ENCODE results near the gene RAB27A. TPM values are rescaled to one million over a fixed set of nuclear protein-coding genes. Genes with fewer than 3 reads are reported as not detected.

The RAB27A gene
- total RNA-seq, 4 donors from 2014 or later = 15.8 to 22.0 (median 19.8) TPM

- no peak for TF ChIP-seq POLR2A (IDR thresholded peaks at IDR 0.05; ENCODE audit: low read depth)
- no peak for TF ChIP-seq EP300 (IDR thresholded peaks at IDR 0.05)
- TF ChIP-seq CTCF (IDR thresholded peaks at IDR 0.05) = no peak
- TF ChIP-seq POLR2AphosphoS5 (IDR thresholded peaks at IDR 0.05) = no peak
- Histone ChIP-seq H3K4me1 (peaks cover 0 to 25% (median 17%) of the 10 kb centered on the region in 4 donors), H3K4me3 (no peak overlapping the region), H3K27ac (replicated peaks in 1 of 4) (no peak overlapping the region), H3K36me3 (peaks cover 0 to 3% (median 0%) of the 10 kb centered on the region in 4 donors), H3K9me3 (no peaks in the 10 kb centered on the region), H3K27me3 (no peaks in the 10 kb centered on the region)
- intact Hi-C loops (cut with DNase I) = no loop called here
- WGBS = 75% methylated on average over 7 of the region's 7 CpGs
- DNase-seq (ENCODE audit: extremely low spot score) = no peak
Measured at GRCh38 chr15:55247766-55248427, 41.7 kb downstream of the RAB27A start.

- no peak for DNase-seq (ENCODE audit: extremely low spot score)
- intact Hi-C loops (cut with DNase I) = no loop called here
- TF ChIP-seq POLR2A (IDR thresholded peaks at IDR 0.05; ENCODE audit: low read depth) (no peak), EP300 (IDR thresholded peaks at IDR 0.05) (no peak), CTCF (IDR thresholded peaks at IDR 0.05) (no peak), POLR2AphosphoS5 (IDR thresholded peaks at IDR 0.05) (no peak)
- no peaks in the 10 kb centered on the region for H3K27me3 ChIP-seq
- H3K9me3 ChIP-seq = no peaks in the 10 kb centered on the region
- no peak overlapping the region for H3K4me3 ChIP-seq
- no peak overlapping the region for H3K27ac ChIP-seq (replicated peaks in 1 of 4)
- peaks cover 0 to 3% (median 0%) of the 10 kb centered on the region in 4 donors for H3K36me3 ChIP-seq
- peaks cover 0 to 25% (median 17%) of the 10 kb centered on the region in 4 donors for H3K4me1 ChIP-seq
Measured at GRCh38 chr15:55247311-55247710, 42.3 kb downstream of the RAB27A start.

GRCh38 chr15:55246567-55246966 lies 43.0 kb downstream of the RAB27A start:
- TF ChIP-seq EP300 (IDR thresholded peaks at IDR 0.05) (no peak), POLR2A (IDR thresholded peaks at IDR 0.05; ENCODE audit: low read depth) (no peak), CTCF (IDR thresholded peaks at IDR 0.05) (no peak), POLR2AphosphoS5 (IDR thresholded peaks at IDR 0.05) (no peak)
- H3K36me3 ChIP-seq = peaks cover 0 to 3% (median 0%) of the 10 kb centered on the region in 4 donors
- peaks cover 0 to 25% (median 17%) of the 10 kb centered on the region in 4 donors for H3K4me1 ChIP-seq
- H3K27me3 ChIP-seq = no peaks in the 10 kb centered on the region
- WGBS = 96% methylated on average over 3 of the region's 3 CpGs
- H3K27ac ChIP-seq (replicated peaks in 1 of 4) = no peak overlapping the region
- no peak overlapping the region for H3K4me3 ChIP-seq
- no peak for DNase-seq (ENCODE audit: extremely low spot score)
- H3K9me3 ChIP-seq = no peaks in the 10 kb centered on the region
- intact Hi-C loops (cut with DNase I) = no loop called here

GRCh38 chr15:55245059-55245458 lies 44.6 kb downstream of the RAB27A start:
- H3K36me3 ChIP-seq = peaks cover 0 to 3% (median 0%) of the 10 kb centered on the region in 4 donors
- no peak overlapping the region for H3K27ac ChIP-seq (replicated peaks in 1 of 4)
- no peaks in the 10 kb centered on the region for H3K27me3 ChIP-seq
- DNase-seq (ENCODE audit: extremely low spot score) = no peak
- WGBS = 77% methylated on average over 4 of the region's 4 CpGs
- H3K4me3 ChIP-seq = no peak overlapping the region
- no peaks in the 10 kb centered on the region for H3K9me3 ChIP-seq
- intact Hi-C loops (cut with DNase I) = no loop called here
- H3K4me1 ChIP-seq = peaks cover 0 to 19% (median 17%) of the 10 kb centered on the region in 4 donors
- no peak for TF ChIP-seq POLR2AphosphoS5 (IDR thresholded peaks at IDR 0.05)
- TF ChIP-seq POLR2A (IDR thresholded peaks at IDR 0.05; ENCODE audit: low read depth) = no peak
- TF ChIP-seq CTCF (IDR thresholded peaks at IDR 0.05) = no peak

- H3K4me3 ChIP-seq = no peak overlapping the region
- no peak overlapping the region for H3K27ac ChIP-seq (replicated peaks in 1 of 4)
- H3K36me3 ChIP-seq = no peaks in the 10 kb centered on the region
- H3K4me1 ChIP-seq = peaks cover 0 to 4% (median 2%) of the 10 kb centered on the region in 4 donors
- 2% methylated on average over 1 of the region's 1 CpG for WGBS
- DNase-seq (ENCODE audit: extremely low spot score) = no peak
- intact Hi-C loops (cut with DNase I) = no loop called here
- TF ChIP-seq EP300 (IDR thresholded peaks at IDR 0.05) = no peak
- no peak for TF ChIP-seq POLR2A (IDR thresholded peaks at IDR 0.05; ENCODE audit: low read depth)
- TF ChIP-seq CTCF (IDR thresholded peaks at IDR 0.05) = no peak
- TF ChIP-seq POLR2AphosphoS5 (IDR thresholded peaks at IDR 0.05) = no peak
- H3K9me3 ChIP-seq = no peaks in the 10 kb centered on the region
- no peaks in the 10 kb centered on the region for H3K27me3 ChIP-seq
Measured at GRCh38 chr15:55241891-55242290, 47.7 kb downstream of the RAB27A start.

Data from esophagus muscularis mucosa (tissue), 4 donors.